GM10248 (cell line): ENCODE measurements around the gene SYNE1.
"Not testable (repeated sequence)": the region's sequence is repeated elsewhere in the genome, so short reads cannot be mapped to it uniquely, and the experiment has no call there.

ENCODE experiments used
- CTCF ChIA-PET: fragments of 300-600 bp; sonication (Branson Sonifier 250); formaldehyde crosslinking; extraction: SDS; loops from one replicate; lab custom pipeline; 2021; ENCODE audit warnings: antibody characterized with exemption; lab: Yijun Ruan, JAX
- POLR2A ChIA-PET: fragments of 350-650 bp; sonication (Branson Sonifier 250); formaldehyde crosslinking; extraction: SDS; loops from one replicate; lab custom pipeline; 2020; ENCODE audit warnings: antibody characterized with exemption; lab: Yijun Ruan, JAX
- DNase-seq: peaks from one replicate; pipeline ENCODE4 v3.0.0; 2012; ENCODE audit errors: extremely low spot score
- CTCF ChIP-seq: IDR thresholded peaks from 2 replicates; pipeline ENCODE4 v1.5.1; 2012; ENCODE audit warnings: mild to moderate bottlenecking, low read depth; ENCODE audit errors: extremely low read depth, missing control alignments, control extremely low read depth

The SYNE1 gene

GRCh38 chr6:152147269-152147668, 489.9 kb downstream of the SYNE1 start:
- no peak for TF ChIP-seq CTCF
- ChIA-PET POLR2A (no interaction called here), CTCF (interaction anchor here (1.5 to 1.9 kb wide), 3 partner anchors 12 to 23 kb away, joined by 3 to 7 read pairs (median 4); no protein-coding TSS in a partner anchor)
- DNase-seq, result no peak

GRCh38 chr6:152146385-152146784, 490.8 kb downstream of the SYNE1 start:
- no peak for TF ChIP-seq CTCF
- no peak for DNase-seq
- CTCF ChIA-PET, result interaction anchor here (1.7 kb wide), 1 partner anchor 381 kb away, joined by 3 read pairs; no protein-coding TSS in a partner anchor
- POLR2A ChIA-PET, result no interaction called here

- CTCF ChIA-PET, result interaction anchor here (1.0 to 2.2 kb wide), 4 partner anchors 10 to 30 kb away, joined by 3 to 9 read pairs (median 5); no protein-coding TSS in a partner anchor
- no peak for DNase-seq
- POLR2A ChIA-PET, result no interaction called here
- no peak for TF ChIP-seq CTCF
These were observed 493.8 kb downstream of the SYNE1 start for GRCh38 chr6:152143359-152143758.

GRCh38 chr6:152142105-152142504, 495.1 kb downstream of the SYNE1 start:
- TF ChIP-seq CTCF, result no peak
- ChIA-PET CTCF (no interaction called here), POLR2A (no interaction called here)
- no peak for DNase-seq

- POLR2A ChIA-PET, DNase-seq: not testable (repeated sequence)
- CTCF ChIA-PET, result interaction anchor here (1.6 to 2.6 kb wide), 2 partner anchors 13 to 15 kb away, joined by 6 to 12 read pairs; no protein-coding TSS in a partner anchor
These were observed 498.8 kb downstream of the SYNE1 start for GRCh38 chr6:152138344-152138743.

GRCh38 chr6:152136449-152136825, 500.7 kb downstream of the SYNE1 start:
- CTCF ChIA-PET, result interaction anchor here (0.7 to 2.6 kb wide), 3 partner anchors 8 to 84 kb away, joined by 3 to 12 read pairs (median 4); no protein-coding TSS in a partner anchor
- POLR2A ChIA-PET, result no interaction called here
- TF ChIP-seq CTCF, result no peak
- DNase-seq, result no peak

- TF ChIP-seq CTCF, result no peak
- ChIA-PET CTCF (interaction anchor here (0.8 to 2.6 kb wide), 3 partner anchors 11 to 84 kb away, joined by 3 to 12 read pairs (median 4); no protein-coding TSS in a partner anchor), POLR2A (no interaction called here)
- no peak for DNase-seq
These were observed 501.3 kb downstream of the SYNE1 start for GRCh38 chr6:152135755-152136448.
